ENCODE measurements around the gene EZH1.

EZH1 gene

GRCh38 chr17:42697108-42697811, 47.6 kb downstream of the EZH1 start:
- DNase-seq (ENCODE audit: low read depth): no peak
- no peak overlapping the region for H3K4me3 ChIP-seq (ENCODE audit: low read depth, low read length)
- TF ChIP-seq CTCF (IDR thresholded peaks at IDR 0.05; ENCODE audit: insufficient read depth, low read depth, low read length, missing control alignments): no peak

- no peak for DNase-seq (ENCODE audit: low read depth)
- TF ChIP-seq CTCF (IDR thresholded peaks at IDR 0.05; ENCODE audit: insufficient read depth, low read depth, low read length, missing control alignments): no peak
- H3K4me3 ChIP-seq (ENCODE audit: low read depth, low read length): no peak overlapping the region
Observed at GRCh38 chr17:42695500-42695899, 49.3 kb downstream of the EZH1 start.

- DNase-seq (ENCODE audit: low read depth): no peak
- no peak for TF ChIP-seq CTCF (IDR thresholded peaks at IDR 0.05; ENCODE audit: insufficient read depth, low read depth, low read length, missing control alignments)
- no peak overlapping the region for H3K4me3 ChIP-seq (ENCODE audit: low read depth, low read length)
Observed at GRCh38 chr17:42694524-42694923, 50.3 kb downstream of the EZH1 start.

GRCh38 chr17:42692489-42692888, 52.4 kb downstream of the EZH1 start:
- H3K4me3 ChIP-seq (ENCODE audit: low read depth, low read length): no peak overlapping the region
- TF ChIP-seq CTCF (IDR thresholded peaks at IDR 0.05; ENCODE audit: insufficient read depth, low read depth, low read length, missing control alignments): no peak
- DNase-seq (ENCODE audit: low read depth): no peak

GRCh38 chr17:42691021-42691545, 53.8 kb downstream of the EZH1 start:
- TF ChIP-seq CTCF (IDR thresholded peaks at IDR 0.05; ENCODE audit: insufficient read depth, low read depth, low read length, missing control alignments): no peak
- no peak overlapping the region for H3K4me3 ChIP-seq (ENCODE audit: low read depth, low read length)
- no peak for DNase-seq (ENCODE audit: low read depth)

- H3K4me3 ChIP-seq (ENCODE audit: low read depth, low read length): no peak overlapping the region
- no peak for DNase-seq (ENCODE audit: low read depth)
- TF ChIP-seq CTCF (IDR thresholded peaks at IDR 0.05; ENCODE audit: insufficient read depth, low read depth, low read length, missing control alignments): no peak
Observed at GRCh38 chr17:42690596-42690995, 54.2 kb downstream of the EZH1 start.
